Gastroesophageal sphincter (tissue), 4 donors: ENCODE measurements around the gene RSRC1. TPM values are rescaled to one million over a fixed set of nuclear protein-coding genes. Genes with fewer than 3 reads are reported as not detected.
"Not testable (repeated sequence)": the region's sequence is repeated elsewhere in the genome, so short reads cannot be mapped to it uniquely, and the experiment has no call there.

Source experiments
- ATAC-seq: fragments of 150-250 bp; one replicate; pipeline ENCODE4 v1.9.1; 2016; ENCODE audit warnings: mild to moderate bottlenecking, moderate library complexity
- H3K27ac ChIP-seq, 4 donors: fragments of 200-600 bp; sonication (generic) in 3 of 4; 1 replicate in 3 of 4; 2 replicates in 1 of 4; pipeline ENCODE4 v1.5.1; 2016 to 2019
- H3K27me3 ChIP-seq: fragments of 200-600 bp; sonication (generic); one replicate; pipeline ENCODE4 v1.5.1; 2019
- H3K36me3 ChIP-seq, 2 donors: fragments of 200-600 bp; sonication (generic); one replicate each; pipeline ENCODE4 v1.5.1; 2019; ENCODE audit warnings: control low read depth in 1 of 2
- H3K4me1 ChIP-seq, 3 donors: fragments of 200-600 bp; sonication (generic); 1 replicate in 2 of 3; 2 replicates in 1 of 3; pipeline ENCODE4 v1.5.1; 2016 to 2019; ENCODE audit warnings: control low read depth in 2 of 3
- H3K4me3 ChIP-seq, 2 donors: fragments of 200-600 bp; sonication (generic); one replicate each; pipeline ENCODE4 v1.5.1; 2019; ENCODE audit warnings: mild to moderate bottlenecking in 1 of 2, moderate library complexity in 1 of 2
- H3K9me3 ChIP-seq, 3 donors: fragments of 200-600 bp; sonication (generic); one replicate each; pipeline ENCODE4 v1.5.1; 2017 to 2019; ENCODE audit warnings: control low read depth in 2 of 3
- EP300 ChIP-seq: sonication (generic); formaldehyde crosslinking; IDR thresholded peaks from one replicate; pipeline ENCODE4 v1.6.1; 2017; ENCODE audit warnings: antibody characterized with exemption, mild to moderate bottlenecking
- POLR2A ChIP-seq, 2 donors: fragments of 450-650 bp; IDR thresholded peaks; one replicate each; pipeline ENCODE4 v1.6.1; 2017; ENCODE audit warnings: antibody characterized with exemption in 2 of 2, mild to moderate bottlenecking in 2 of 2, moderate library complexity in 1 of 2
- POLR2AphosphoS5 ChIP-seq: sonication (generic); formaldehyde crosslinking; IDR thresholded peaks from one replicate; pipeline ENCODE4 v1.6.1; 2017; ENCODE audit warnings: antibody characterized with exemption
- WGBS, 2 donors: methylation state at CpG; one replicate each; pipeline ENCODE4 v1.1.5; 2018; ENCODE audit warnings: low coverage in 1 of 2; 5-methylcytosine and 5-hydroxymethylcytosine counted together
- total RNA-seq, 4 donors: library from RNA; depleted of rRNA; stranded (reverse); fragments of >200 nt; gene quantifications; one replicate each; pipeline ENCODE4 v1.1.0, GENCODE V29; 2016
- TF ChIP-seq, protein P1 (sequence below), 4 experiments: fragments of 200-600 bp in 2 of 4; fragments of 450-650 bp in 2 of 4; sonication (generic) in 1 of 4; IDR thresholded peaks; one replicate each; pipeline ENCODE4 v1.5.1; 2017 to 2019; ENCODE audit warnings: antibody characterized with exemption in 4 of 4, mild to moderate bottlenecking in 2 of 4, moderate library complexity in 2 of 4

Gene RSRC1
- total RNA-seq, 4 donors from 2014 or later, result 40.6 to 66.0 (median 43.9) TPM

DNA sequence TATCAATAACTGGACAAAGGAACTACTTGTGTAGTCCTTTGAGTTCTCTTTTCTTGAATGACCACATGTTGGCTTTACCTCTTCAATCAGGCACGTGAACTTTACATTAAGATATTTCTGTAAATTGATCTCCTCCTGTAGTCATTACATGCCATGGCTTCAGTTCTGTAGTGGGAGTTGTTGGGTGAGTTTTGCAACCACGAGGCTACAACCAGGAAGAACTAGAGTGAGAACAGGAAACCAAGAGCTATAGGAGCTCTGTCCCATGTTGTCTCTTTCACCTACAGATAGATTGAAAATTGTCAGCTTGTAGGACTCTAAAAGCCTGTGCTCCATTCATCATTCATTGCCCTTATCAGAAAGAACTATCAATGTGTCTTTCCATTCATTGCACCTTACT is 2.0 kb downstream of the RSRC1 start:
- Histone ChIP-seq H3K36me3 (no peaks in the 10 kb centered on the region), H3K9me3 (no peaks in the 10 kb centered on the region), H3K27me3 (peaks cover 25% of the 10 kb centered on the region), H3K4me3 (no peak overlapping the region), H3K4me1 (peaks cover 3 to 33% (median 10%) of the 10 kb centered on the region in 3 donors), H3K27ac (no peak overlapping the region)
- ATAC-seq, result no peak
- TF ChIP-seq POLR2AphosphoS5, result no peak
- no peak for TF ChIP-seq POLR2A (IDR thresholded peaks at IDR 0.05)
- TF ChIP-seq, protein P1, sequence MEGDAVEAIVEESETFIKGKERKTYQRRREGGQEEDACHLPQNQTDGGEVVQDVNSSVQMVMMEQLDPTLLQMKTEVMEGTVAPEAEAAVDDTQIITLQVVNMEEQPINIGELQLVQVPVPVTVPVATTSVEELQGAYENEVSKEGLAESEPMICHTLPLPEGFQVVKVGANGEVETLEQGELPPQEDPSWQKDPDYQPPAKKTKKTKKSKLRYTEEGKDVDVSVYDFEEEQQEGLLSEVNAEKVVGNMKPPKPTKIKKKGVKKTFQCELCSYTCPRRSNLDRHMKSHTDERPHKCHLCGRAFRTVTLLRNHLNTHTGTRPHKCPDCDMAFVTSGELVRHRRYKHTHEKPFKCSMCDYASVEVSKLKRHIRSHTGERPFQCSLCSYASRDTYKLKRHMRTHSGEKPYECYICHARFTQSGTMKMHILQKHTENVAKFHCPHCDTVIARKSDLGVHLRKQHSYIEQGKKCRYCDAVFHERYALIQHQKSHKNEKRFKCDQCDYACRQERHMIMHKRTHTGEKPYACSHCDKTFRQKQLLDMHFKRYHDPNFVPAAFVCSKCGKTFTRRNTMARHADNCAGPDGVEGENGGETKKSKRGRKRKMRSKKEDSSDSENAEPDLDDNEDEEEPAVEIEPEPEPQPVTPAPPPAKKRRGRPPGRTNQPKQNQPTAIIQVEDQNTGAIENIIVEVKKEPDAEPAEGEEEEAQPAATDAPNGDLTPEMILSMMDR (IDR thresholded peaks at IDR 0.05), result no peak
- TF ChIP-seq EP300, result no peak
- WGBS, 2 donors, result 55 to 64% methylated on average over 2 of the region's 2 CpGs

DNA sequence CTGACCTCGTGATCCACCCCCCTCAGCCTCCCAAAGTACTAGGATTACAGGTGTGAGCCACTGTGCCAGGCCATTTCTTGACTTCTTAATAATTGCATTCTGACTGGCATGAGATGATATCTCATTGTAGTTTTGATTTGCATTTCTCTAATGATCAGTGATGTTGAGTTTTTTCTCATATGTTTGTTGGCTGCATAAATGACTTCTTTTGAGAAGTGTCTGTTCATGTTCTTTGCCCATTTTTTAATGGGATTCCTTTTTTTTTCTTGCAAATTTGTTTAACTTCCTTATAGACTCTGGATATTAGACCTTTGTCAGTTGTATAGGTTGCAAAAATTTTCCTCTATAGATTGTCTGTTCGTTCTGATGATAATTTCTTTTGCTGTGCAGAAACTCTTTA is 3.7 kb downstream of the RSRC1 start:
- not testable (repeated sequence) for H3K27ac ChIP-seq, H3K27me3 ChIP-seq, H3K36me3 ChIP-seq, H3K4me3 ChIP-seq, ATAC-seq, H3K9me3 ChIP-seq
- WGBS, 2 donors, result 86 to 100% methylated on average over 2 of the region's 2 CpGs
- peaks cover 3 to 27% (median 7%) of the 10 kb centered on the region in 3 donors for H3K4me1 ChIP-seq

DNA sequence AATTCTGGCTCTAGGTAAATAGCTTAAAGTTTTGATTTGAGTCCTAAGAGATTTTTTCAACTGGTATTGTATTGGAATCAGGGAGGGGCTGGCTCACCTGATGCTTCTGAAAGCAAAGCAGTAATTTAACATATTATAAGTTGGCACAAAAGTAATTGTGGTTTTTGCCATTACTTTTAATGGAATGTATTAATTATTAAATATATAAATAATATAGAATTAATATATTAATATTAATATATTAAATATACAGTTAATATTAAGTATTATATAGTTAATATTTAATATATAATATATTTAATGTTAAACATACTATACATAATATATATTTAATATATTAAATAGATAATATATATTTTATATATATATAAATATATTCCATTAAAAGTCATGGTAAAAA is 10.4 kb downstream of the RSRC1 start:
- Histone ChIP-seq H3K9me3 (no peaks in the 10 kb centered on the region), H3K4me3 (no peak overlapping the region), H3K36me3 (peaks cover 0 to 31% of the 10 kb centered on the region in 2 donors), H3K4me1 (no peaks in the 10 kb centered on the region), H3K27me3 (no peaks in the 10 kb centered on the region), H3K27ac (no peak overlapping the region)
- no peak for ATAC-seq
- no peak for TF ChIP-seq POLR2A (IDR thresholded peaks at IDR 0.05)
- TF ChIP-seq POLR2AphosphoS5, result no peak
- TF ChIP-seq, protein P1 (IDR thresholded peaks at IDR 0.05), result no peak
- no peak for TF ChIP-seq EP300

DNA sequence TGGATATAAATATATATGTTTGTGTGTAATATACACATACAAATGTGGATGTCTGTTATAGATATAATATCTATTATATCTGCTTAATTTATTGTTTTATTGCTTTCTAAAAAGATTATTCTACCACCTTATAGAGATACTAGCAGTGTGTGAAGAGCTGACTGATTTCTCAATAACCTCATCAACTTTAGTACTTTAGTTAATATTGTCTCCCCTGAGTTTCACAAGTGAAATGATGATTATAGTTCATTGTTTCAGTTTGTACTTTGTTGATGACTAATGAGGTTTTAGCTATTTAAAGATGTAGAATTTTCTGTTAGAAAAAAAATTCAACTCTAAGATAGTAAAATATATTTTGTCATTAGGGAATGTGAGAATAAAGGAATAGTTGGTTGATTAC is 11.4 kb downstream of the RSRC1 start:
- Histone ChIP-seq H3K27me3 (no peaks in the 10 kb centered on the region), H3K4me3 (no peak overlapping the region), H3K36me3 (peaks cover 0 to 41% of the 10 kb centered on the region in 2 donors), H3K27ac (no peak overlapping the region), H3K4me1 (no peaks in the 10 kb centered on the region), H3K9me3 (peaks cover 0 to 3% (median 0%) of the 10 kb centered on the region in 3 donors)
- TF ChIP-seq POLR2A (IDR thresholded peaks at IDR 0.05) (no peak), POLR2AphosphoS5 (no peak), EP300 (no peak)
- TF ChIP-seq, protein P1 (IDR thresholded peaks at IDR 0.05), result no peak
- no peak for ATAC-seq

DNA sequence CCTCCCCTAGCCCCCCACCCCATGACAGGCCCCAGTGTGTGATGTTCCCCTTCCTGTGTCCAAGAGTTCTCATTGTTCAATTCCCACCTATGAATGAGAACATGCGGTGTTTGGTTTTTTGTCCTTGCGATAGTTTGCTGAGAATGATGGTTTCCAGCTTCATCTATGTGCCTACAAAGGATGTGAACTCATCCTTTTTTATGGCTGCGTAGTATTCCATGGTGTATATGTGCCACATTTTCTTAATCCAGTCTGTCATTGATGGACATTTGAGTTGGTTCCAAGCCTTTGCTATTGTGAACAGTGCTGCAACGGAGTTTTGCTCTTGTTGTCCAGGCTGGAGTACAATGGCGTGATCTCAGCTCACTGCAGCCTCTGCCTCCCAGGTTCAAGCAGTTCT is 12.8 kb downstream of the RSRC1 start:
- H3K27ac ChIP-seq, H3K4me1 ChIP-seq, H3K4me3 ChIP-seq, ATAC-seq, H3K27me3 ChIP-seq: not testable (repeated sequence)
- 70 to 85% methylated on average over 4 of the region's 5 CpGs for WGBS, 2 donors
- H3K9me3 ChIP-seq, result peaks cover 0 to 17% (median 0%) of the 10 kb centered on the region in 3 donors
- H3K36me3 ChIP-seq, result peaks cover 0 to 55% of the 10 kb centered on the region in 2 donors

DNA sequence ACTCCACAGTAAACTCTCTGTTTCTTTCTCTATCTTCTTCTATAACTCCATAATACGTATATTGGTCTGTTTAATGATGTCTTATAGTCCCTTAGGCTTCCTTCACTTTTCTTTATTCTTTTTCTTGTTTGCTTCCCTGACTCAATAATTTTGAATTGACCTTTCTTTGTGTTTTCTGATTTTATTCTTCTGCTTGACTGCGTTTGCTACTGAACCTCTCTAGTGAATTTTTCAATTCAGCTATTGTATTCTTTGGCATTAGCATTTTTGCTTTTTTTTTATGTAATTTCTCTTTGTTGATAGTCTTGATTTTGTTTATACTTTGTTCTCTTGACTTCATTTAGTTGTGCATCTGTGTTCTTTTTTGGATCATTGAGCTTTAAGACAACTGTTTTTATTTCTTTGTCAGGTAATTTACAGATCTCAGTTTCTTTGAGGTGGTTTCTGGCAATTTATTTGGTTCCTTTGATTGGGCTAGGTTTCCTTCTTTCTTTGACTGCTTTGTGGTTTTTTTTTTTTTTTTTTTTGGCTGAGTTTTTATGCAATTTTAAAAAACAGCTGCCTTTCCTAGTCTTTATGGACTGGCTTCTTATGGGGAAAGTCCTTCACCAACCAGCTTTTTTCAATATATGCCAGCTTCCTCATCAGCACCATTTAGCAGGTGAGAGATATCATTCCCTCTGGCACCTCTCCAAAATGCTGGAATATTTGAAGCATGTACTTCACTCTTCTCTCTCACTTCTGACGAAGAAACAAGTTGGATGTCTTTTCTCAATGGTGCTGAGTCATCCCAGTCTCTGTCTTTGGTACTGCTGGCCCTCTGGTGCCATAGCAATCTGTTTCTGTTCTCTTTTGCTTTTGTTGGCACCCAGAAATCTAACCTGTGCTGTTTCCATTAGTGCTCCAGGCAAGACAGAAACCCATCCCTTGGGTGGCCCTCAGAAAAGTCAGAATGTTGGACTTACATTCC is 17.6 kb downstream of the RSRC1 start:
- ATAC-seq, result no peak
- H3K27me3 ChIP-seq, result no peaks in the 10 kb centered on the region
- peaks cover 0 to 85% of the 10 kb centered on the region in 2 donors for H3K36me3 ChIP-seq
- H3K9me3 ChIP-seq, result peaks cover 0 to 23% (median 0%) of the 10 kb centered on the region in 3 donors
- WGBS, 2 donors, result 86 to 88% methylated on average over 2 to 3 of the region's 3 CpGs
- H3K4me3 ChIP-seq, result no peak overlapping the region
- no peak for TF ChIP-seq EP300
- TF ChIP-seq, protein P1 (IDR thresholded peaks at IDR 0.05), result no peak
- TF ChIP-seq POLR2A (IDR thresholded peaks at IDR 0.05), result no peak
- TF ChIP-seq POLR2AphosphoS5, result no peak
- no peak overlapping the region for H3K27ac ChIP-seq
- no peaks in the 10 kb centered on the region for H3K4me1 ChIP-seq
